Breast epithelium (tissue), 3 donors: ENCODE measurements around the gene CRELD2.

Source experiments
- POLR2AphosphoS5 ChIP-seq, 3 donors: sonication (generic); formaldehyde crosslinking; IDR thresholded peaks; one replicate each; pipeline ENCODE4 v1.6.1; 2017; ENCODE audit warnings: antibody characterized with exemption in 3 of 3
- TF ChIP-seq, protein P1 (sequence below), 3 donors: fragments of 450-650 bp; IDR thresholded peaks; one replicate each; pipeline ENCODE4 v1.5.1; 2016 to 2017; ENCODE audit warnings: antibody characterized with exemption in 3 of 3, mild to moderate bottlenecking in 3 of 3, moderate library complexity in 3 of 3

DNA sequence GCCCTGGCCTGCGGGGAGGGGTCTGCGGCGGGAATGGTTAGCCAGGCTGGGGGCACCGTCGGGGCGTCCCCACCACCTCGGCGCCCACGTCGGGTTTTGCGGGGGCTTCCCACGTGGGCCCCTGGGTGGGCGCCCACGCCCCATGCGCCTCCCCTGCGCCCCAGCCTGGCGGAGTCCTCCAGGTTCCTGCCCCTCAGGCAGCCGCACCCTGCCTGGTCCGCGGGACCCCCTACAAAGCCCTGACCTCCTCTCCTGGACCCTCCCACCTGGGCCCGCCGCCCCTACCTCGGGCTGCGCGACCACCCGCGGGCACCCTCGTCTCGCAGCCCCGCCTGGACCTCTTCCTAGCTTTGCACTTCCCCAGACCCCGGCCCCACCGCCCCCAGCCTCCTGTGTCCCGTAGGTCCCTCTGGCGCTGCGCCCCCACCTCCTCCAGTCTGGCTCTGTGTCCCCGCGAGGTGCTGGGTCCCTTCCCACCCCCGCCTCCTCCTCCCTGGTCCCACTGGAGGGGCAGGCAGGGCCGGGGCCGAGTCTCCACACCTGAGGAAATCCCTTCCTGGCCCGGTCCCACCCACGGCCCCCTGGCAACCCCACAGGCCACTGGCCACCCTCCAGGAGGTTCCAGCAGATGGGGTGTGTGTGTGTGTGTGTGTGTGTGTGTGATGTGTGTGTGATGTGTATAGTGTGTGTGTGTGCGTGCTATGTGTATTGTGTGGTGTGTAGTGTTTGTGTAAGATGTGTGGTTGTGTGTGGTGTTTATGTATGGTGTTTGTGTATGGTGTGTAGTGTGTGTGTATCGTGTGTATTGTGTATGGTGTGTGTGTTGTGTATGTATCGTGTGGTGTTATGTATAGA lies 54.0 kb downstream of the CRELD2 start:
- TF ChIP-seq, protein P1, sequence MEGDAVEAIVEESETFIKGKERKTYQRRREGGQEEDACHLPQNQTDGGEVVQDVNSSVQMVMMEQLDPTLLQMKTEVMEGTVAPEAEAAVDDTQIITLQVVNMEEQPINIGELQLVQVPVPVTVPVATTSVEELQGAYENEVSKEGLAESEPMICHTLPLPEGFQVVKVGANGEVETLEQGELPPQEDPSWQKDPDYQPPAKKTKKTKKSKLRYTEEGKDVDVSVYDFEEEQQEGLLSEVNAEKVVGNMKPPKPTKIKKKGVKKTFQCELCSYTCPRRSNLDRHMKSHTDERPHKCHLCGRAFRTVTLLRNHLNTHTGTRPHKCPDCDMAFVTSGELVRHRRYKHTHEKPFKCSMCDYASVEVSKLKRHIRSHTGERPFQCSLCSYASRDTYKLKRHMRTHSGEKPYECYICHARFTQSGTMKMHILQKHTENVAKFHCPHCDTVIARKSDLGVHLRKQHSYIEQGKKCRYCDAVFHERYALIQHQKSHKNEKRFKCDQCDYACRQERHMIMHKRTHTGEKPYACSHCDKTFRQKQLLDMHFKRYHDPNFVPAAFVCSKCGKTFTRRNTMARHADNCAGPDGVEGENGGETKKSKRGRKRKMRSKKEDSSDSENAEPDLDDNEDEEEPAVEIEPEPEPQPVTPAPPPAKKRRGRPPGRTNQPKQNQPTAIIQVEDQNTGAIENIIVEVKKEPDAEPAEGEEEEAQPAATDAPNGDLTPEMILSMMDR (IDR thresholded peaks at IDR 0.05), result no peak
- TF ChIP-seq POLR2AphosphoS5 (IDR thresholded peaks at IDR 0.05), result no peak
